HG02759 (cell line): ENCODE results near the gene GPI.
"Not testable (repeated sequence)": the region's sequence is repeated elsewhere in the genome, so short reads cannot be mapped to it uniquely, and the experiment has no call there.

Experiments
- ATAC-seq: cut with Tn5 transposase; IDR thresholded peaks from one replicate; pipeline ENCODE4 v1.9.1; 2021; ENCODE audit warnings: mild to moderate bottlenecking, moderate library complexity; ENCODE audit not compliant: unreplicated experiment

The GPI gene

GRCh38 chr19:34366738-34367623 is 2.0 kb downstream of the GPI start:
- ATAC-seq: no peak

DNA sequence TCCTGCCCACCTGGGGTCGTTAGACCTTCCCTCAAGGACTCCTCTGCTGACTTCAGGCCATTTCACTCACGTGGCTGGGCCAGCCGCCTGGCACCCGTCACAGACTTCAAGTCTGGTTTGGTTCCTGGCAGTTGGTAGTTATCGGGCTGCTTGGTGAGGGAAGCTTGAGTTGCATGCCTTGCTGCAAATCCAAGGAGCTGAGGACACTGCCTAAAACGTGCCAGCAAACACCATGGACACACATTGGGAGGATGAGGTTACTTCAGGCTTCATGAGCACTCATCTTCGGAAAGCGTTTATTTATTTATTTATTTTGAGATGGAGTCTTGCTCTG is 2.6 kb downstream of the GPI start:
- ATAC-seq: no peak

- no peak for ATAC-seq
These were observed 3.3 kb downstream of the GPI start for GRCh38 chr19:34368338-34368737.

GRCh38 chr19:34369166-34369565 is 4.2 kb downstream of the GPI start:
- not testable (repeated sequence) for ATAC-seq

- ATAC-seq: no peak
These were observed 5.1 kb downstream of the GPI start for GRCh38 chr19:34370117-34370516.

- no peak for ATAC-seq
These were observed 6.0 kb downstream of the GPI start for GRCh38 chr19:34370983-34371382.

GRCh38 chr19:34373601-34374288 is 8.7 kb downstream of the GPI start:
- no peak for ATAC-seq

DNA sequence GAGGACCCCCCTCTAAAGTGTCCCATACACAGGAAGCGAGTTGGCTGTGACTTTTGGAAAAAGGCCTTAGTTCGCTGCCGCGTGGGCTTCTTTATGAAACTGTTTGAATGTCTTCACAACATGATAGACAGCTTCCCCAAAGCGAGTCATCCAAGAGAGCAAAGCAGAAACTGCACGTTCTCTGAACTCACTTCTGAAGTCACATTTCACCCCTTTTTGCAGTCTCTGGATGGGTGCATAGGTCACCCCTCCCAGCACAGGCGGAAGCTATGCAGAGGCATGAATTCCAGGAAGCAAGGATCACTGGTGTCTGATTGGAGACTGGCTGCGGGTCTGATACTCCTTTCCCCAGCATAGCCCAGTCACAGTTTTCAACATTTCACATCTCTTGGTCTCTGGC is 10.6 kb downstream of the GPI start:
- ATAC-seq: no peak

GRCh38 chr19:34380639-34381241 is 15.7 kb downstream of the GPI start:
- ATAC-seq: no peak

DNA sequence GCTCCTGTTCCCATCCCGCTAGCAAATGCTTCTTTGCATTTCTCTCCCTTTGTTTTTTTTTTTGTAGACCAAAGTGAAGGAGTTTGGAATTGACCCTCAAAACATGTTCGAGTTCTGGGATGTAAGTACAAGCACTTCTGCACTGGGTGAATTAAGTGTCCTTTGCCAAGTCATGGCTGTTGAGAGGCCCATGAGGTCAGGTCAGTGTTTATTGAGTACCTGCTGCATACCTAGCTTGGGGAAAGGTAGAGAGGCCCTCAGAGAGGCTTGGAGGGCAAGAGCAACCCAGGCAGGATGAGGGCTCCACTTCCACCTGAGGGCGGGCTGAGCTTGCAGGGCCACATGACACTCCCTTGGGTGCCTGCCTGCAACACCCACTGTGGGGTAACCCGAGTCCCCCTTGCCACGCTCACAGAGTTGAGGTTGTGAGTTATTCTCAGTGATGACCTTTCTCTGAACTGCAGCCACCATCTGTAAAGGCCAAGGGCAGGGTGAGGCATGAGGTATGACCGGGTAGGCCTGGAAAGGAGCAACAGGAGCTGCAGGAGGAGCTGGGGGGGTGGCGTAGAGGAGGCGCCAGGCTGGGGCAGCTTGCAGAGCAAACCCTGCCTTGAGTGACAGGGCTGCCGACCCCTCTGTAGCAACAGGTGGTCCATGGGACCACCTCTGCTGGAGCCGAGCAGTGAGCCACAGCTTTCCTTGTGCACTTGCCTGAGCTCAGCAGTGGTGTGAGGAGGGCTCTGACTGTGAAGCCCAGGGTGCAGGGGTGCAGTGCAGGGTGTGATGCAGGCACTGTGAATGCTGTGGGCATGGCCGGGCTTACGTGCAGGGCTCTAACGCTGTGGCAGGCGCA is 16.6 kb downstream of the GPI start:
- ATAC-seq: no peak

GRCh38 chr19:34382471-34382870 is 17.5 kb downstream of the GPI start:
- no peak for ATAC-seq

- no peak for ATAC-seq
These were observed 18.6 kb downstream of the GPI start for GRCh38 chr19:34383599-34383998.

DNA sequence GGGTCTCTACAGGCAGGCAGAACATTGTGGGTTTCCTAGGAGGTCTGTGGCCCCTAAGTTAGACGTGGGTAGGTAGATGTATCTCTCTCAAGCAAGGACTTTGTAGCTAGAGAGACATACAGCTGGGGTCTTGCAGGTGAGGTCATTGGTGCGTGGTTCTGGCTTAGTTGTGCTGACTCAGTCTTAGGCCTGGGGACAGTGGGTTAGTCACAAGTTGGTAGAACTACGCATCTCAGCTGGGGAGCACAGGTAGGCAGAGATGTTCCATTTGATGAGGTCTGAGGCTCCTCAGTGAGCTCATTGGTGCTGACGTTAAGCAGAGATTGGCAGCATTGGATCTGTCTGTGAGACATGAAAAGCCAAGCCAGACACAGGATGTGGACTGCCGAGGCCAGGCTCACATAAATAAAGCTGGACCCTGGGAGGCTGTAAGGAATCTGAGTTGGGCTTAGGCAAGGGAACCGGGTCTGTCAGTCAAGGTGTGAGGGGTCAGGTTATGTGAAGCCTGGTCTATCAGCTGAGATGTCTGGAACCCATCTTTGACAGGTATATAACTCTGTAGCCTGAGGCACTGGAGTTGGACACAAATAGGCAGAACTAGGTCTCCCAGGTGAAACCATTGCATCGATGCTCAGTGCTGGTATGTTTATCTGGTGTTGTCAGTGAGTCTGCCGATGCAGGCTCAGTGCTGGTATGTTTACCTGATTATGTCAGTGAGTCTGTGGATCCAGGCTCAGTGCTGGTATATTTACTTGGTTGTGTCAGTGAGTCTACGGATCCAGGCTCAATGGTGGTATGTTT is 21.8 kb downstream of the GPI start:
- ATAC-seq: no peak

DNA sequence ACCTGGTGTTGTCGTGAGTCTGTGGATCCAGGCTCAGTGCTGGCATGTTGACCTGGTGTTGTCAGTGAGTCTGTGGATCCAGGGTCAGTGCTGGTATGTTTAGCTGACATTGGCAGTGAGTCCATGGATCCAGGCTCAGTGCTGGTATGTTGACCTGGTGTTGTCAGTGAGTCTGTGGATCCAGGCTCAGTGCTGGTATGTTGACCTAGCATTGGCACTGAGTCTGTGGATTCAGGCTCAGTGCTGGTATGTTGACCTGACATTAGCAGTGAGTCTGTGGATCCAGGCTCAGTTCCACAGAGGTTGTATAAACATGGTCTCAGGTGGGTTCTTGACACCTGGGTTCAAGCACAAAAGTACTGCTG is 22.4 kb downstream of the GPI start:
- ATAC-seq: no peak

- not testable (repeated sequence) for ATAC-seq
These were observed 23.7 kb downstream of the GPI start for GRCh38 chr19:34388745-34389144.

DNA sequence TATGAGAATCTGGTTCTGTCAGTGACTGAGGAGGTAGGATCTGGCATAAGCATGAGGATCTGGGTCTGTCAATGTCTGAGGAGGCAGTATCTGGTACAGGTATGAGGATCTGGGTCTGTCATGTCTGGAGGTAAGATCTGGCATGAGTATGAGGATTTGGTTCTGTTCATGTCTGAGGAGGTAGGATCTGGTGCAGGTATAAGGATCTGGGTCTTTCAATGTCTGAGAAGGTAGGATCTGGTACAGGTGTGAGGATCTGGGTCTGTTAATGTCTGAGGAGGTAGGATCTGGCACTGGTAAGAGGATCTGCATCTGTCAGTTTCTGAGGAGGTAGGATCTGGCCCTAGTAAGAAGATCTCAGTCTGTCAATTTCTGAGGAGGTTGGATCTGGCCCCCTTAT is 26.8 kb downstream of the GPI start:
- no peak for ATAC-seq

DNA sequence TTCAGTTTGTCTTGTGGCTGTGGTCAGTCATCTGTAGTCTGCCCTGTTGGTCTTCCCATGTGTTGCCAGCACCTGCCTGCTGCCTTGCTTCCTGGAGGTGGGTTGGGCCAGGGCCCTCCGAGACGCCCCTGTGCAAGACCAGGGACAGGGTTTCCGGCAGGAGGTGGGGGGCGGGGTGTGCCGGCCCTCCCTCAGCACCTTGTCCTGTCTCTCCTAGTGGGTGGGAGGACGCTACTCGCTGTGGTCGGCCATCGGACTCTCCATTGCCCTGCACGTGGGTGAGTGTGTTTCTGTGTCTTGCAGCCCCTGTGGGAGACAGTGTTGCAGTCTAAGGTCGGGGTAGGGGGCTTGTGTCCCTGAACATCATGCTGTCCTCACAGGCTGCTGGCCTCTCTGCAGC is 28.0 kb downstream of the GPI start:
- no peak for ATAC-seq

GRCh38 chr19:34393629-34394028 is 28.6 kb downstream of the GPI start:
- ATAC-seq: no peak

GRCh38 chr19:34397853-34398252 is 32.9 kb downstream of the GPI start:
- no peak for ATAC-seq

GRCh38 chr19:34399886-34400285 is 34.9 kb downstream of the GPI start:
- no peak for ATAC-seq
